BE2C (cell line): ENCODE data around the gene CDT1.

Experiments used
- DNase-seq: peaks from one replicate; pipeline ENCODE4 v3.0.0-alpha.2; 2020
- H3K27me3 ChIP-seq: fragments of 250-450 bp; sonication (Bioruptor Pico); 2 replicates; pipeline ENCODE4 v1.5.1; 2020; ENCODE audit warnings: mild to moderate bottlenecking
- H3K36me3 ChIP-seq: fragments of 250-450 bp; sonication (Bioruptor Pico); 2 replicates; pipeline ENCODE4 v1.5.1; 2020; ENCODE audit warnings: mild to moderate bottlenecking
- H3K4me1 ChIP-seq: fragments of 250-450 bp; sonication (Bioruptor Pico); 2 replicates; pipeline ENCODE4 v1.5.1; 2020
- H3K4me3 ChIP-seq: 2 replicates; pipeline ENCODE4 v1.5.1; 2011; ENCODE audit warnings: low read depth, low read length
- H3K9me3 ChIP-seq: fragments of 250-450 bp; sonication (Bioruptor Pico); 2 replicates; pipeline ENCODE4 v1.5.1; 2020
- CTCF ChIP-seq: IDR thresholded peaks from 2 replicates; pipeline ENCODE4 v1.5.1; 2012; ENCODE audit warnings: mild to moderate bottlenecking, low read depth, low read length

The CDT1 gene

GRCh38 chr16:88848557-88848956 lies 45.0 kb downstream of the CDT1 start:
- Histone ChIP-seq H3K27me3 (no peaks in the 10 kb centered on the region), H3K4me1 (no peaks in the 10 kb centered on the region), H3K9me3 (no peaks in the 10 kb centered on the region), H3K36me3 (no peaks in the 10 kb centered on the region), H3K4me3 (no peak overlapping the region)
- TF ChIP-seq CTCF = no peak
- DNase-seq = no peak

GRCh38 chr16:88850531-88851199 lies 47.1 kb downstream of the CDT1 start:
- H3K9me3 ChIP-seq = no peaks in the 10 kb centered on the region
- no peaks in the 10 kb centered on the region for H3K27me3 ChIP-seq
- DNase-seq = no peak
- no peak for TF ChIP-seq CTCF
- H3K4me1 ChIP-seq = no peaks in the 10 kb centered on the region
- no peak overlapping the region for H3K4me3 ChIP-seq
- no peaks in the 10 kb centered on the region for H3K36me3 ChIP-seq

GRCh38 chr16:88851616-88852015 lies 48.0 kb downstream of the CDT1 start:
- Histone ChIP-seq H3K36me3 (no peaks in the 10 kb centered on the region), H3K4me3 (no peak overlapping the region), H3K9me3 (no peaks in the 10 kb centered on the region), H3K4me1 (no peaks in the 10 kb centered on the region), H3K27me3 (no peaks in the 10 kb centered on the region)
- DNase-seq = no peak
- TF ChIP-seq CTCF = no peak

- no peaks in the 10 kb centered on the region; the same call in 1 of the 2 replicates for H3K36me3 ChIP-seq
- H3K9me3 ChIP-seq = no peaks in the 10 kb centered on the region
- peaks cover 3% of the 10 kb centered on the region; the same call in 1 of the 2 replicates for H3K4me1 ChIP-seq
- no peak for TF ChIP-seq CTCF
- H3K27me3 ChIP-seq = no peaks in the 10 kb centered on the region
- no peak overlapping the region for H3K4me3 ChIP-seq
- DNase-seq = no peak
Observed at GRCh38 chr16:88853325-88853941, 49.8 kb downstream of the CDT1 start.

GRCh38 chr16:88854306-88855111 lies 50.9 kb downstream of the CDT1 start:
- no peak overlapping the region for H3K4me3 ChIP-seq
- no peaks in the 10 kb centered on the region for H3K27me3 ChIP-seq
- DNase-seq = no peak
- no peak for TF ChIP-seq CTCF
- no peaks in the 10 kb centered on the region for H3K9me3 ChIP-seq
- H3K4me1 ChIP-seq = peaks cover 3% of the 10 kb centered on the region; the same call in 1 of the 2 replicates
- H3K36me3 ChIP-seq = no peaks in the 10 kb centered on the region; the same call in none of the 2 replicates
